ENCODE measurements around the gene DDR1. TPM values are rescaled to one million over a fixed set of nuclear protein-coding genes. Genes with fewer than 3 reads are reported as not detected.

Gene DDR1
- total and polyA plus RNA-seq, 2 experiments from 2014 or later = 58.3 to 154 TPM

GRCh38 chr6:30942338-30943060, 58.2 kb downstream of the DDR1 start:
- Mint-ChIP-seq H3K36me3 (ENCODE audit: low read depth) (no peaks in the 10 kb centered on the region), H3K4me1 (peaks cover 33% of the 10 kb centered on the region), H3K27me3 (ENCODE audit: insufficient read depth, low read depth, poor library complexity) (peaks cover 15% of the 10 kb centered on the region), H3K9me3 (no peaks in the 10 kb centered on the region; the same call in 2 of the 3 replicates), H3K27ac (no peak overlapping the region), H3K4me3 (no peak overlapping the region; the same call in 2 of the 3 replicates)
- H3K79me2 ChIP-seq (replicated peaks; ENCODE audit: insufficient read depth) = no peaks in the 10 kb centered on the region
- no peaks in the 10 kb centered on the region for H3K27me3 ChIP-seq (ENCODE audit: insufficient read depth)
- peak overlapping the region; percentile 6; the same call in 1 of the 2 replicates for H2AFZ ChIP-seq
- H3K36me3 ChIP-seq (ENCODE audit: insufficient read depth) = no peaks in the 10 kb centered on the region
- H4K20me1 ChIP-seq (replicated peaks; ENCODE audit: insufficient read depth) = no peaks in the 10 kb centered on the region
- peaks cover 5% of the 10 kb centered on the region; the same call in 1 of the 2 replicates for H3K9me2 ChIP-seq (ENCODE audit: insufficient read depth)
- H3K27ac ChIP-seq (ENCODE audit: low read depth) = no peak overlapping the region
- H3K4me1 ChIP-seq (ENCODE audit: insufficient read depth) = peaks cover 17% of the 10 kb centered on the region
- TF ChIP-seq NANOG (IDR thresholded peaks at IDR 0.05; ENCODE audit: borderline replicate concordance) (no peak), STAT1 (IDR thresholded peaks at IDR 0.05; ENCODE audit: unreplicated experiment) (no peak), ZNF462 (CRISPR knock-in tag; IDR thresholded peaks at IDR 0.05) (peak; percentile 40; the same call in 1 of the 2 replicates), CREB1 (CRISPR knock-in tag; IDR thresholded peaks at IDR 0.05; ENCODE audit: low read depth) (peak; percentile 14; the same call in 1 of the 2 replicates), POLR2AphosphoS5 (IDR thresholded peaks at IDR 0.05; ENCODE audit: low read depth) (peak; percentile 27; the same call in 1 of the 2 replicates), CTCF (conservative IDR thresholded peaks at IDR 0.05; ENCODE audit: low read depth in 2 of 2) (peak; percentile 52 to 67), ZNF114 (CRISPR knock-in tag; IDR thresholded peaks at IDR 0.05) (no peak), ZNF331 (CRISPR knock-in tag; IDR thresholded peaks at IDR 0.05; ENCODE audit: low read depth) (no peak), ETS1 (IDR thresholded peaks at IDR 0.05) (peak; percentile 29; the same call in 1 of the 2 replicates)
- peak overlapping the region; percentile 25 for H3K4me2 ChIP-seq
- peak; percentile 99 for DNase-seq (ENCODE audit: low spot score)
- H3K4me3 ChIP-seq = no peak overlapping the region
- H3F3A ChIP-seq (replicated peaks; ENCODE audit: low read depth) = no peaks in the 10 kb centered on the region
- ATAC-seq = peak; percentile 93

All from GM23338 (cell line).